HepG2 (cell line): Measurements from ENCODE around the gene SRP14. TPM values are rescaled to one million over a fixed set of nuclear protein-coding genes. Genes with fewer than 3 reads are reported as not detected.
A peak's percentile ranks its signal among the peaks of the same experiment; 100 is the strongest.

ENCODE experiments used
- FUBP1 ChIP-seq: sonication (generic); formaldehyde crosslinking; IDR thresholded peaks from 2 replicates; pipeline ENCODE4 v1.5.1; 2020; ENCODE audit warnings: missing genetic modification reagents, mild to moderate bottlenecking, borderline replicate concordance
- HMG20A ChIP-seq: IDR thresholded peaks from 2 replicates; pipeline ENCODE4 v1.6.1; 2016; ENCODE audit warnings: borderline replicate concordance
- KDM5A ChIP-seq: fragments of 200-600 bp; sonication (generic); IDR thresholded peaks from 2 replicates; pipeline ENCODE4 v1.7.0; 2018; ENCODE audit warnings: antibody characterized with exemption, mild to moderate bottlenecking, low read length, borderline replicate concordance
- MIER3 ChIP-seq: IDR thresholded peaks from 2 replicates; pipeline ENCODE4 v1.6.1; 2016; ENCODE audit warnings: missing compliant biosample characterization, borderline replicate concordance
- MIXL1 ChIP-seq: IDR thresholded peaks from 2 replicates; pipeline ENCODE4 v1.6.1; 2016
- NCOR1 ChIP-seq: fragments of 200-600 bp; sonication (generic); IDR thresholded peaks from 2 replicates; pipeline ENCODE4 v1.7.0; 2017; ENCODE audit warnings: antibody characterized with exemption, low read length, borderline replicate concordance
- NKX3-1 ChIP-seq: sonication (generic); formaldehyde crosslinking; IDR thresholded peaks from 2 replicates; pipeline ENCODE4 v1.5.0; 2020; ENCODE audit warnings: missing genetic modification reagents
- POLR2AphosphoS2 ChIP-seq: IDR thresholded peaks from 2 replicates; pipeline ENCODE4 v1.6.1; 2011; ENCODE audit warnings: low read depth, low read length, improper control_type of control experiment
- PREB ChIP-seq: sonication (generic); formaldehyde crosslinking; IDR thresholded peaks from 2 replicates; pipeline ENCODE4 v1.4.0; 2020; ENCODE audit warnings: missing genetic modification reagents
- RAD51 ChIP-seq: fragments of 450-650 bp; IDR thresholded peaks from 2 replicates; pipeline ENCODE4 v1.6.1; 2016; ENCODE audit warnings: borderline replicate concordance
- RCOR2 ChIP-seq: IDR thresholded peaks from 2 replicates; pipeline ENCODE4 v1.6.1; 2016; ENCODE audit warnings: missing biosample characterization, missing genetic modification reagents
- TFDP1 ChIP-seq: IDR thresholded peaks from 2 replicates; pipeline ENCODE4 v1.6.1; 2016; ENCODE audit warnings: missing compliant biosample characterization, missing genetic modification reagents, borderline replicate concordance
- WIZ ChIP-seq: sonication (generic); formaldehyde crosslinking; IDR thresholded peaks from 2 replicates; pipeline ENCODE4 v1.5.1; 2020; ENCODE audit warnings: mild to moderate bottlenecking, missing genetic modification reagents
- ZNF138 ChIP-seq: sonication (generic); formaldehyde crosslinking; IDR thresholded peaks from 2 replicates; pipeline ENCODE4 v1.5.0; 2020; ENCODE audit warnings: mild to moderate bottlenecking, low read depth, missing genetic modification reagents
- ZNF460 ChIP-seq: sonication (generic); formaldehyde crosslinking; IDR thresholded peaks from 2 replicates; pipeline ENCODE4 v1.5.1; 2020; ENCODE audit warnings: missing genetic modification reagents, mild to moderate bottlenecking, borderline replicate concordance
- ZNF552 ChIP-seq: sonication (generic); formaldehyde crosslinking; IDR thresholded peaks from 2 replicates; pipeline ENCODE4 v1.9.0; 2022; ENCODE audit warnings: missing genetic modification reagents, mild to moderate bottlenecking, borderline replicate concordance
- ZNF570 ChIP-seq: sonication (generic); formaldehyde crosslinking; IDR thresholded peaks from 2 replicates; pipeline ENCODE4 v1.4.0; 2020; ENCODE audit warnings: mild to moderate bottlenecking, missing genetic modification reagents, borderline replicate concordance
- ZNF646 ChIP-seq: sonication (generic); formaldehyde crosslinking; IDR thresholded peaks from 2 replicates; pipeline ENCODE4 v1.9.0; 2021; ENCODE audit warnings: mild to moderate bottlenecking, missing genetic modification reagents
- ZNF782 ChIP-seq: sonication (generic); formaldehyde crosslinking; IDR thresholded peaks from 2 replicates; pipeline ENCODE4 v1.4.0; 2020; ENCODE audit warnings: missing genetic modification reagents, mild to moderate bottlenecking, borderline replicate concordance
- ZSCAN22 ChIP-seq: sonication (generic); formaldehyde crosslinking; IDR thresholded peaks from 2 replicates; pipeline ENCODE4 v1.4.0; 2020; ENCODE audit warnings: mild to moderate bottlenecking, missing genetic modification reagents
- polyA plus RNA-seq, 8 experiments: library from polyadenylated mRNA; depleted of rRNA in 3 of 8; stranded (reverse) in 7 of 8; unstranded in 1 of 8; fragments of >200 nt; fragmentation: Illumina TruSeq in 4 of 8; extraction: Trizol in 4 of 8; gene quantifications; 2 replicates each; pipeline versions ENCODE4 v1.2.1 to v1.2.3, GENCODE V29; 2011 to 2016; ENCODE audit warnings: low read depth in 4 of 8, missing spikeins in 1 of 8, mixed read lengths in 1 of 8; ENCODE audit not compliant: insufficient read depth in 1 of 8
- total RNA-seq, 5 experiments: library from RNA; depleted of rRNA; stranded (reverse); fragments of >200 nt; fragmentation: Illumina TruSeq; extraction: Trizol; gene quantifications; 2 replicates each; pipeline ENCODE4 v1.2.3, GENCODE V29; 2016; ENCODE audit warnings: low read depth in 1 of 5

Gene SRP14
- total and polyA plus RNA-seq, 2 of the 13 experiments (the other 11 are each of a cell fraction or from before 2014, with no cell fraction given) = 208 to 356 TPM

GRCh38 chr15:40082195-40082883, 43.4 kb upstream of the SRP14 start (continued):
- TF ChIP-seq PREB (CRISPR knock-in tag) = no peak
- TF ChIP-seq ZNF138 = no peak
- TF ChIP-seq ZSCAN22 = no peak
- TF ChIP-seq KDM5A = no peak
- TF ChIP-seq ZNF552 (CRISPR knock-in tag) = no peak
- TF ChIP-seq MIER3 = no peak
- TF ChIP-seq RAD51 = no peak
- TF ChIP-seq TFDP1 (CRISPR knock-in tag) = peak; percentile 20; the same call in 1 of the 2 replicates
- no peak for TF ChIP-seq NCOR1
- TF ChIP-seq ZNF782 (CRISPR knock-in tag) = no peak
- TF ChIP-seq MIXL1 (CRISPR knock-in tag) = 0 out of 2 replicates have a peak, but pooled peaks have one; percentile 39
- TF ChIP-seq RCOR2 = no peak
- no peak for TF ChIP-seq FUBP1 (CRISPR knock-in tag)
- TF ChIP-seq NKX3-1 (CRISPR knock-in tag) = no peak
- TF ChIP-seq ZNF646 (CRISPR knock-in tag) = peak; percentile 49; the same call in 1 of the 2 replicates
- TF ChIP-seq HMG20A (CRISPR knock-in tag) = no peak; the same call in 1 of the 2 replicates
- 0 out of 2 replicates have a peak, but pooled peaks have one; percentile 52 for TF ChIP-seq WIZ (CRISPR knock-in tag)
- TF ChIP-seq POLR2AphosphoS2 = no peak
- TF ChIP-seq ZNF570 (CRISPR knock-in tag) = no peak
- TF ChIP-seq ZNF460 (CRISPR knock-in tag) = no peak
